OCI-LY3 (cell line): ENCODE data around the gene LGI4.

Experiments used
- H2AFZ ChIP-seq: fragments of 200-600, 300-600 bp; shearing (Covaris generic); 2 replicates; pipeline ENCODE4 v1.6.0; 2014; ENCODE audit warnings: antibody characterized with exemption, low read depth, low read length
- H3K27ac ChIP-seq: fragments of 200-600, 300-600 bp; sonication (generic); 2 replicates; pipeline ENCODE4 v1.5.1; 2014; ENCODE audit warnings: mild to moderate bottlenecking, low read length, moderate library complexity, mixed read lengths
- H3K27me3 ChIP-seq: fragments of 200-600, 300-600 bp; sonication (generic); 2 replicates; pipeline ENCODE4 v1.6.1; 2014; ENCODE audit warnings: low read depth, low read length, mixed read lengths
- H3K36me3 ChIP-seq: fragments of 200-600, 300-600 bp; sonication (generic); replicated peaks from 2 replicates; pipeline ENCODE3; 2014; ENCODE audit warnings: low read depth, low read length, mixed read lengths
- H3K4me1 ChIP-seq: fragments of 300-600, 200-600 bp; sonication (generic); 2 replicates; pipeline ENCODE4 v1.6.1; 2014; ENCODE audit warnings: low read length, mixed read lengths
- H3K4me2 ChIP-seq: fragments of 200-600, 300-600 bp; sonication (generic); 2 replicates; pipeline ENCODE4 v1.6.1; 2014; ENCODE audit warnings: low read length, mixed read lengths
- H3K4me3 ChIP-seq: fragments of 300-600, 200-600 bp; sonication (generic); 2 replicates; pipeline ENCODE4 v1.5.1; 2014; ENCODE audit warnings: antibody characterized with exemption, mild to moderate bottlenecking, low read length, moderate library complexity
- H3K79me2 ChIP-seq: fragments of 300-600, 200-600 bp; shearing (Covaris generic); 2 replicates; pipeline ENCODE4 v1.6.1; 2014; ENCODE audit warnings: mild to moderate bottlenecking, low read length, mixed read lengths
- H3K9ac ChIP-seq: fragments of 300-600, 200-600 bp; shearing (Covaris generic); 2 replicates; pipeline ENCODE4 v1.6.0; 2014; ENCODE audit warnings: mild to moderate bottlenecking, low read length, moderate library complexity
- H3K9me3 ChIP-seq: fragments of 200-600, 300-600 bp; shearing (Covaris generic); 2 replicates; pipeline ENCODE4 v1.6.1; 2014; ENCODE audit warnings: low read length, mixed read lengths; ENCODE audit not compliant: insufficient read depth
- H4K20me1 ChIP-seq: fragments of 200-600, 300-600 bp; sonication (generic); 2 replicates; pipeline ENCODE4 v1.6.1; 2016; ENCODE audit warnings: low read length, mixed read lengths; ENCODE audit not compliant: insufficient read depth
- CTCF ChIP-seq: fragments of 200-600, 300-600 bp; sonication (generic); IDR thresholded peaks from 2 replicates; pipeline ENCODE4 v1.5.1; 2014; ENCODE audit warnings: antibody characterized with exemption, low read length, low read depth
- EZH2phosphoT487 ChIP-seq: fragments of 200-600 bp; shearing (Covaris generic); IDR thresholded peaks from 2 replicates; pipeline ENCODE4 v1.6.1; 2018; ENCODE audit warnings: antibody characterized with exemption, mixed run types, low read depth

Gene LGI4

DNA sequence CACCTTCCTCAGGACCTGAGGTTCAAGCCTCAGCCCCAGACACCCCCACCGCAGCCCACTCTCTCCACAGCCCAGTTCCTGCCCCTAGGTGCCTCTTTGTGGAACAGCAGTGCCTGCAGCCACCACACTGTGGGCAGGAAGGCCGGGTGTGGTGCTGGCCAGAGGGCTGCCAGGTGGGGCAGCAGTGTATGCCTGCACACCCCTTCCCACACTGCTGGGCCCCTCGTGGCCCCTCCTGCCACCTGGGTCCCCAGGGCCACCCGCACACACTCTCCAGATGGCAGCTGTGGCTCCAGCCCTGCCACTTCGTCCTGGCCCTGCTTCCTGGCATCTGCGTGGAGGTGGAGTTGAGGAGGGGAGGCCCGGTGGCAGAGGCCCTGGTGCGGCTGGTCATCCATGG, 58.2 kb downstream of the LGI4 start:
- no peak overlapping the region for H3K27ac ChIP-seq
- H3K4me1 ChIP-seq = no peaks in the 10 kb centered on the region
- H3K9me3 ChIP-seq = no peaks in the 10 kb centered on the region
- H3K27me3 ChIP-seq = 0 out of 2 replicates have a peak, but pooled peaks cover 8% of the 10 kb centered on the region
- no peaks in the 10 kb centered on the region for H3K36me3 ChIP-seq
- no peak overlapping the region for H3K9ac ChIP-seq
- no peaks in the 10 kb centered on the region for H3K79me2 ChIP-seq
- no peaks in the 10 kb centered on the region for H4K20me1 ChIP-seq
- no peak overlapping the region for H3K4me3 ChIP-seq
- no peak overlapping the region for H3K4me2 ChIP-seq
- no peak for TF ChIP-seq EZH2phosphoT487
- no peak for TF ChIP-seq CTCF
- H2AFZ ChIP-seq = no peak overlapping the region

- Histone ChIP-seq H3K79me2 (no peaks in the 10 kb centered on the region), H3K9ac (no peak overlapping the region), H3K9me3 (no peaks in the 10 kb centered on the region), H3K36me3 (no peaks in the 10 kb centered on the region), H4K20me1 (no peaks in the 10 kb centered on the region), H3K4me2 (no peak overlapping the region), H3K27me3 (0 out of 2 replicates have a peak, but pooled peaks cover 8% of the 10 kb centered on the region), H3K4me1 (no peaks in the 10 kb centered on the region), H2AFZ (no peak overlapping the region), H3K27ac (no peak overlapping the region), H3K4me3 (no peak overlapping the region)
- TF ChIP-seq EZH2phosphoT487 (no peak), CTCF (no peak)
These were observed 58.9 kb downstream of the LGI4 start for GRCh38 chr19:35076026-35076370.

- no peaks in the 10 kb centered on the region for H3K79me2 ChIP-seq
- no peak overlapping the region for H2AFZ ChIP-seq
- H3K4me1 ChIP-seq = no peaks in the 10 kb centered on the region
- H3K4me2 ChIP-seq = no peak overlapping the region
- H3K4me3 ChIP-seq = no peak overlapping the region
- H3K9ac ChIP-seq = no peak overlapping the region
- no peaks in the 10 kb centered on the region for H3K9me3 ChIP-seq
- H3K27me3 ChIP-seq = peaks cover 11% of the 10 kb centered on the region; the same call in 1 of the 2 replicates
- no peaks in the 10 kb centered on the region for H3K36me3 ChIP-seq
- H4K20me1 ChIP-seq = no peaks in the 10 kb centered on the region
- no peak for TF ChIP-seq EZH2phosphoT487
- no peak for TF ChIP-seq CTCF
- H3K27ac ChIP-seq = no peak overlapping the region
These were observed 59.4 kb downstream of the LGI4 start for GRCh38 chr19:35075202-35076025.
